Measurements from ENCODE around the gene APLF. TPM values are rescaled to one million over a fixed set of nuclear protein-coding genes. Genes with fewer than 3 reads are reported as not detected.

APLF gene
- polyA plus RNA-seq, 2 of the 4 experiments (the other 2 are of a cell fraction): 1.5 to 2.8 TPM

- H3K27ac ChIP-seq: no peak overlapping the region
- no peak overlapping the region for H3K4me3 ChIP-seq
- no peak for DNase-seq (ENCODE audit: low read depth in 1 of 2, low spot score in 1 of 2)
- 6% methylated on average over 5 of the region's 5 CpGs for WGBS (ENCODE audit: missing lambda C conversion rate)
- H3K4me1 ChIP-seq: no peaks in the 10 kb centered on the region
- ChIA-PET CTCF (no interaction called here), POLR2A (no interaction called here)
- no peak overlapping the region for H3K4me2 ChIP-seq
- FAIRE-seq: no peak
- ATAC-seq: no peak
- TF ChIP-seq REST (IDR thresholded peaks at IDR 0.05): no peak
- no peak for TF ChIP-seq HOXB5 (CRISPR knock-in tag; IDR thresholded peaks at IDR 0.05)
- no peak for TF ChIP-seq HOXA7 (CRISPR knock-in tag; IDR thresholded peaks at IDR 0.05)
- TF ChIP-seq POLR2A (IDR thresholded peaks at IDR 0.05; ENCODE audit: low read length): no peak
- no peak for TF ChIP-seq KDM1A (IDR thresholded peaks at IDR 0.05; ENCODE audit: low read depth)
- no peak for TF ChIP-seq CBX2 (IDR thresholded peaks at IDR 0.05; ENCODE audit: borderline replicate concordance, low read depth)
- TF ChIP-seq KDM5A (IDR thresholded peaks at IDR 0.05): no peak
- no peak for TF ChIP-seq EP300 (IDR thresholded peaks at IDR 0.05)
- no peak for TF ChIP-seq ZSCAN20 (CRISPR knock-in tag; IDR thresholded peaks at IDR 0.05)
- TF ChIP-seq NFE2L2 (conservative IDR thresholded peaks at IDR 0.05; ENCODE audit: low read length): no peak
- TF ChIP-seq HDAC2 (IDR thresholded peaks at IDR 0.05): no peak
- no peak for TF ChIP-seq ATOH8 (CRISPR knock-in tag; IDR thresholded peaks at IDR 0.05; ENCODE audit: low read depth)
- no peak for TF ChIP-seq NPAS2 (CRISPR knock-in tag; IDR thresholded peaks at IDR 0.05; ENCODE audit: borderline replicate concordance)
- no peak for TF ChIP-seq GATA3 (IDR thresholded peaks at IDR 0.05; ENCODE audit: borderline replicate concordance)
- no peak for TF ChIP-seq MAZ (IDR thresholded peaks at IDR 0.05; ENCODE audit: borderline replicate concordance, low read depth, low read length)
- TF ChIP-seq HEYL (CRISPR knock-in tag; IDR thresholded peaks at IDR 0.05): no peak
- TF ChIP-seq PBX3 (IDR thresholded peaks at IDR 0.05): no peak
- H3K9me3 ChIP-seq: peaks cover 5% of the 10 kb centered on the region
Measured at GRCh38 chr2:68612765-68613519, 145.6 kb downstream of the APLF start.

- Histone ChIP-seq H3K9me3 (peaks cover 10% of the 10 kb centered on the region; the same call in 2 of the 3 replicates), H3K27ac (no peak overlapping the region), H3K4me2 (no peak overlapping the region), H3K4me3 (no peak overlapping the region), H3K4me1 (no peaks in the 10 kb centered on the region)
- DNase-seq (ENCODE audit: low read depth in 1 of 2, low spot score in 1 of 2) (no peak), FAIRE-seq (no peak), ATAC-seq (no peak)
- ChIA-PET CTCF (interaction anchor here (1.0 kb wide), 1 partner anchor 88 kb away, joined by 3 read pairs; no protein-coding TSS in a partner anchor), POLR2A (no interaction called here)
- no peak for TF ChIP-seq ZSCAN20 (CRISPR knock-in tag; IDR thresholded peaks at IDR 0.05)
- TF ChIP-seq NFE2L2 (conservative IDR thresholded peaks at IDR 0.05; ENCODE audit: low read length): no peak
- no peak for TF ChIP-seq SMC3 (IDR thresholded peaks at IDR 0.05)
- TF ChIP-seq NPAS2 (CRISPR knock-in tag; IDR thresholded peaks at IDR 0.05; ENCODE audit: borderline replicate concordance): no peak
- TF ChIP-seq ZFP36 (IDR thresholded peaks at IDR 0.05; ENCODE audit: borderline replicate concordance, partially characterized antibody): no peak
- no peak for TF ChIP-seq JUN (IDR thresholded peaks at IDR 0.05)
- no peak for TF ChIP-seq KDM1A (IDR thresholded peaks at IDR 0.05; ENCODE audit: low read depth)
- no peak for TF ChIP-seq USF2 (IDR thresholded peaks at IDR 0.05)
- TF ChIP-seq PHF8 (IDR thresholded peaks at IDR 0.05; ENCODE audit: borderline replicate concordance, low read depth): no peak
Measured at GRCh38 chr2:68620772-68621171, 153.4 kb downstream of the APLF start.

Measured in A549 (cell line).